NCI-H345 (cell line): ENCODE results near the gene HMGB3.
"Not testable (repeated sequence)": the region's sequence is repeated elsewhere in the genome, so short reads cannot be mapped to it uniquely, and the experiment has no call there.

ENCODE experiments used
- DNase-seq: peaks from one replicate; lab custom pipeline; 2025; lab: John Stamatoyannopoulos, UW

HMGB3 gene

GRCh38 chrX:150982788-150983520 lies at the start of gene HMGB3:
Gene HMGB3 (plus strand): TSS chrX:150983335. CDS start chrX:150985600, 2,265 bp downstream.
- DNase-seq, result peak; percentile 94

DNA sequence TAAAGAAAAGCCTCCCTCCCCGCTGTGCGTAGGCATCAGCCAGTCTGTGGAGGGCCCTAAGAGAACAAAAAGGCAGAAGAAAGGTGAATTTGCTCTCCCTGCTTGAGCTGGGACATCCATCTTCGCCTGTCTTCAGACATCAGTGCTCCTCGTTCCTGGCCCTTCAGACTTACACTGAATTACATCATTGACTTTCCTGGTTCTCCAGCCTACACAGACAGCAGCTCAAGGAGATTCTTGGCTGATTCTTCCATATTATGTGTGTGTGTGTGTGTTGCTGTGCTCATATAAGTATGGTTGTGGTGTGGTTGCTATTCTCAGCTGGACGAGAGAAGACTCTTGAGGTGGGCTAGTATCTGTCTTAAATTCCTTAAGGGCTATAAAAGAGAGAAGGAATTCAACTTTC lies 49.2 kb upstream of the HMGB3 start:
- DNase-seq, result no peak

- peak; percentile 21 for DNase-seq
Observed at GRCh38 chrX:150934453-150934852, 48.7 kb upstream of the HMGB3 start.

DNA sequence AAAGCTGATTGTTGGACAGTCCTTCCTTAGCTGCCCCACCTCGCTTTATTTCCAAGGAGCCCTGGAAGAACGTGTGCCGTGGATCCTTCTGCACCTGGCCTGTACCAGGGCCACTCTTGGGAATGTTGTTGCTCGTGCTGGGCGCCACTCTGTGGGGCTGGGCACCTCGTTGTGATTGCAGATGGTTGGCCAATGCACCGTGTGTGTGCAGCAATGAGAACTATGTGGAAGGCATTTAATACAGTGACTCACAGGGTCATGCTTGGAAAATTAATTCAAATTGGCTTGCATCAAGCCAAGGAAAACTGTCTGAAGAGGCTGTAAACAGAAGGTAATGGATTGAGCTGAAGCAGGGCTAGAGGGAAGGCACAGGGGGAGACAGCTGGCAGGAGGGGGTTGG lies 47.7 kb upstream of the HMGB3 start:
- no peak for DNase-seq

DNA sequence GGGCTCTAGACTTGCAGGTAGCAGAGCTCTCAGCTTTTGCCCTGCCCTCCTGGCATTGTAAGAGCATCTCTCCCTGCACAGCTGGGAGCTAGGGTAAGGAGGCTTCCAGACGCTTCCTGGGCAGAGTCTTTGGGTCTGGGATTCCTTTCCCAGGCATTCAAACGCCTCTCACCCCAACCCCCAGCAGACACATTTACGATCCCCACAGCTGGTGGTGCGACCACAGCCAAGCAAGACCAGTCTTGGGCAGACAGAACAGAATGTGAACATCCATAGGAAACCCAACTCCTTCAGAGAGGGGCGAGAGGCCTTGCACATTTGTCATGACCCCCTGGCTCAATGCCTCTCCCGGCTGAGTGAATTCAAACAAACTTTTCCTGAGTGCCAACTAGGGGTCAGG lies 46.6 kb upstream of the HMGB3 start:
- DNase-seq, result no peak

GRCh38 chrX:150940844-150941495 lies 42.2 kb upstream of the HMGB3 start:
- no peak for DNase-seq

DNA sequence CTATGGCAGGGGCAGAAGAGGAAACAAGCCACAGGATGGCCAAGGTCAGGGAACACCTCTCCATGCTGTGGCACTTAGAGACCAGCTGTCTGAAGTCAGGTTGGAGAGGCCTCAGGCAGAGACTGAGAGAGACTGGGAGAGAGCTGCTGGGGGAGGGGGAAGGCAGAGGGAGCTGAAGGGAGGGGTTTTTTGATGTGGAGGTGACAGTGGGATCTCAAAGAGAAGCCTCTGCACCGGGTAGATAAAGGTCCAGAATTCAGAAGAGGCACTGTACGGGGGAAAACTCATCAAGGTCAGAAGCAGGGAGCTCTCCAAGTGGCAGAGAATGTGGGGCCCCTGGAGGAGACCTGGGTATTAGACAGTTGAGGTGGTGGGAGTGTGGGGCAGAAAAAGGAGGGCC lies 41.6 kb upstream of the HMGB3 start:
- no peak for DNase-seq

DNA sequence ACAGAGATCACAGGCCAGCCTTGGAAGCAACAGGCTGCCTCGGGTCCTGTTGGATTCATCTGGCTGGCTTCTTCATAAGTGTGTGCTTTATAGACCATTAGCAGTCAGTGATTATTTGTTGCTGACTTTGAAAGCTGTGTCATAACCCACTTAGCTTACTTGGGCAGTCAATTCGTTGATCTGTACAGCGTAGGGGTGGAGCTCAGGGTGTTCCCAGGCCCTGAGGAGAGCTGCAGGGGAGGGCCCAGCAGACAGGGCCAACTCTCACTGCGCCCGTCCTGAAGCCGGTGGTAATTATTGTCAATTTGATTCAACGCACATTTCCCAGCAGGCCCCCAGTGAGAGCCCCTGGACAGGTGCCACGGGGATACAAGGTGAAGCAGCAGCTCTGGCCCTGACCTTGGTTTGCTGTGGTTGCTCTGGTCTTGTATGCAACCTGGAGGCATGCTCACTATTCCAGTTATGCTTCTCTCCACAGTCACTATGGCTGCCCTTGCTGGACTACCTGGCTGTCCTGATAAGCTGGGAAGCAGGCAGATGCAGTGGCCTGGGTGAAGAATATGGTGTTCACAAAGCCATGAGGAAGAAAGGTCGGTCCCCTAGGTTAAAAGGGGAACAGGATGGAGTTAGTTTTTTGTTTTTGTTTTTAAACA lies 40.1 kb upstream of the HMGB3 start:
- DNase-seq, result no peak

- no peak for DNase-seq
Observed at GRCh38 chrX:150944233-150944632, 38.9 kb upstream of the HMGB3 start.

GRCh38 chrX:150954951-150955350 lies 28.2 kb upstream of the HMGB3 start:
- DNase-seq, result no peak

DNA sequence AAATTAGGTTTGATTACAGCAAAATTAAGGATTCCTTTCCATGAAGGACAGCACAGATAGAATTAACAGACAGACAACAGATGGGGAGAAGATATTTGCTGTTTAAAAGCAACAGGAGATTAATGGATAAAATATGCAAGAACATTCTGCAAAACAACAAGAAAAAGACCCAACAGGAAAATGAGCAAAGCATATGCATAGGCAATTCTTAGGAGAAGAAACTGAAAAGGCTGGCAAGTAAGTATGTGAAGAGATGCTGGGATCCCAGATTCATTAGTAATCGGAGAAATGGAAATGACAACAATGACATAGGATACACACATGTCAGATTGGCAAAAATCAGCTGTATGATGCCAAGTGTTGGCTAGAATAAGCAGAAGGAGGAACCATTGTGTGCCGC lies 27.5 kb upstream of the HMGB3 start:
- no peak for DNase-seq

DNA sequence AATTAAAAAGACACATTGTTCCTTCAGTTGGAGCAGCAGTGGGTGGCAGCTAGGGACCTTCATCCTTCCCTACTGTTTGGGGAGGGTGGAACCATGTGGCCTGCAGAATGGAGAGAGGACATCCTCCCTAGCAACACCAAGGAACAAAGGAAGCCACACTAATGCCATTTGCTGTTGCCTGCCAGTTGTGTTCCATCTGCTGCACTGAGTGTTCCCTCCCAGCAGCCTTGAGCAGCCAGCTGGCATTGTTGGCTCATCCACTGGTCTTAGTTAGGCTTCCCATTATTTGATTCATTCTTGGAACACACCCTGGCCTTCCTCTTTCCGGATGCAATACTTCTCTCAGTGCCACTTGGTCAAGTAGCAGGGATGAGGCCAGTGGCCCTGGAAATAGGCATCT lies 25.0 kb upstream of the HMGB3 start:
- DNase-seq, result no peak

DNA sequence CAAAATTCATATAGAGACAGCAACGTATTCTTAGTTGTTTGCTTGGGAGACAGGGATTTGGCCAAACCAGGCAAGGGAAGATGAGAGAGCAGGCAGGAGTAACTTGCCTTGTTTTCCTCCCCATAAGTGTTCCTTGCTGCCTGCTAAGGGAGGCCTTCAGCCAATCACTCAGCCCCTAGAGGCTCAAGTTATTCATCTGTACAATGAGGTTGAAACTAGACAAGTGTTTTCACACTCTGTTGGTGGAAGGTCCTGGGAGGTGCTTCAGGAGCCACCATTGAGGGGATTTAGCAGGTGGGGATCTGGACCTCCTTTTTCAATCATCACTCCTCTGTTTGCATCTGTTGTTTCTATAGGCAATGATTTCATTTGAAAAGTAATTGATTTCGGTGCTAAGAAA lies 23.6 kb upstream of the HMGB3 start:
- DNase-seq, result no peak

- no peak for DNase-seq
Observed at GRCh38 chrX:150961631-150962030, 21.5 kb upstream of the HMGB3 start.

- DNase-seq, result not testable (repeated sequence)
Observed at GRCh38 chrX:150964416-150964815, 18.7 kb upstream of the HMGB3 start.

- no peak for DNase-seq
Observed at GRCh38 chrX:150966235-150966634, 16.9 kb upstream of the HMGB3 start.

- DNase-seq, result no peak
Observed at GRCh38 chrX:150966742-150967141, 16.4 kb upstream of the HMGB3 start.

DNA sequence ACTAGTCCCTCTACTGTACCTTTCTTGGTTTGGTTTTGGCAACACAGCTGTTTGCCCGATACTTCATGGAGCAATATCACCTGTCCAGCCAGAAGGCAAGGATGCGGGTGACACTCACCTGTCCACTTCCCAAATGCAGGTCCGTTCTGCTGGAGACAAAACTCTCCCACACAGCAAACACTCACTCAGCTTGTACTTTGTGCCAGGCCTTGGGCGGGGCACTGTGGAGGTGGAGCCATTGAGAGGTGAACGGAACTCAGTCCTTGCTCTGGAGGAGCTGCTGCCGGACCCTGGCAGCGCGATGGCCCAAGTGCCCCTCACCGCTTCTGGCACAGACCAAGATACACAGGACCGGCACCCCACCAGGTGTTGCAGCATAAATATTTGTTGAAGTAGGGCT lies 15.3 kb upstream of the HMGB3 start:
- DNase-seq, result no peak

- no peak for DNase-seq
Observed at GRCh38 chrX:150968862-150969720, 14.0 kb upstream of the HMGB3 start.

GRCh38 chrX:150972450-150972849 lies 10.7 kb upstream of the HMGB3 start:
- no peak for DNase-seq

GRCh38 chrX:150975655-150976390 lies 7.3 kb upstream of the HMGB3 start:
- no peak for DNase-seq
